Nephron progenitor cell (in vitro differentiated cells): ENCODE results near the gene RPLP2.

Experiments
- DNase-seq: peaks from one replicate; pipeline ENCODE4 v3.0.0; 2021
- H3K27ac Mint-ChIP-seq: 2 replicates; pipeline ENCODE4 v1.8.0; 2021; ENCODE audit warnings: mild to moderate bottlenecking, moderate library complexity, mixed read lengths
- H3K27me3 Mint-ChIP-seq: 2 replicates; pipeline ENCODE4 v1.8.0; 2021; ENCODE audit warnings: mild to moderate bottlenecking, low read depth, mixed read lengths; ENCODE audit not compliant: poor library complexity
- H3K36me3 Mint-ChIP-seq: 2 replicates; pipeline ENCODE4 v1.8.0; 2021; ENCODE audit warnings: low read depth, mixed read lengths
- H3K4me1 Mint-ChIP-seq: 2 replicates; pipeline ENCODE4 v1.8.0; 2021; ENCODE audit warnings: mixed read lengths
- H3K4me3 Mint-ChIP-seq: 2 replicates; pipeline ENCODE4 v1.8.0; 2021; ENCODE audit warnings: mild to moderate bottlenecking, moderate library complexity, mixed read lengths
- H3K9me3 Mint-ChIP-seq: 2 replicates; pipeline ENCODE4 v1.8.0; 2021; ENCODE audit warnings: mild to moderate bottlenecking, moderate library complexity, mixed read lengths
- CTCF ChIP-seq: fragments of 200-600 bp; sonication (generic); IDR thresholded peaks from 2 replicates; pipeline ENCODE4 v1.5.0; 2021; ENCODE audit warnings: antibody characterized with exemption

The RPLP2 gene

GRCh38 chr11:766936-767210 lies 42.9 kb upstream of the RPLP2 start:
- TF ChIP-seq CTCF, result no peak
- DNase-seq, result no peak
- peaks cover 34% of the 10 kb centered on the region for H3K36me3 Mint-ChIP-seq
- peaks cover 3% of the 10 kb centered on the region for H3K27me3 Mint-ChIP-seq
- no peaks in the 10 kb centered on the region for H3K9me3 Mint-ChIP-seq
- no peaks in the 10 kb centered on the region for H3K4me1 Mint-ChIP-seq
- H3K4me3 Mint-ChIP-seq, result no peak overlapping the region
- peak overlapping the region; percentile 38 for H3K27ac Mint-ChIP-seq

- Mint-ChIP-seq H3K9me3 (no peaks in the 10 kb centered on the region), H3K36me3 (peaks cover 32% of the 10 kb centered on the region), H3K27ac (no peak overlapping the region), H3K27me3 (peaks cover 3% of the 10 kb centered on the region), H3K4me1 (no peaks in the 10 kb centered on the region), H3K4me3 (no peak overlapping the region)
- DNase-seq, result no peak
- TF ChIP-seq CTCF, result no peak
These were observed 42.5 kb upstream of the RPLP2 start for GRCh38 chr11:767238-767637.

GRCh38 chr11:769887-770641 lies 39.7 kb upstream of the RPLP2 start:
- Mint-ChIP-seq H3K36me3 (peaks cover 23% of the 10 kb centered on the region), H3K4me3 (no peak overlapping the region), H3K4me1 (peaks cover 16% of the 10 kb centered on the region), H3K27ac (no peak overlapping the region), H3K9me3 (no peaks in the 10 kb centered on the region), H3K27me3 (no peaks in the 10 kb centered on the region)
- no peak for TF ChIP-seq CTCF
- DNase-seq, result no peak

GRCh38 chr11:770642-771616 lies 38.8 kb upstream of the RPLP2 start:
- H3K36me3 Mint-ChIP-seq, result peaks cover 23% of the 10 kb centered on the region
- no peak overlapping the region for H3K4me3 Mint-ChIP-seq
- H3K27me3 Mint-ChIP-seq, result no peaks in the 10 kb centered on the region
- DNase-seq, result no peak
- H3K4me1 Mint-ChIP-seq, result peaks cover 24% of the 10 kb centered on the region
- H3K27ac Mint-ChIP-seq, result no peak overlapping the region
- no peaks in the 10 kb centered on the region for H3K9me3 Mint-ChIP-seq
- no peak for TF ChIP-seq CTCF

- Mint-ChIP-seq H3K27ac (no peak overlapping the region), H3K36me3 (peaks cover 18% of the 10 kb centered on the region), H3K4me1 (peaks cover 31% of the 10 kb centered on the region), H3K9me3 (no peaks in the 10 kb centered on the region), H3K4me3 (no peak overlapping the region), H3K27me3 (no peaks in the 10 kb centered on the region)
- TF ChIP-seq CTCF, result no peak
- no peak for DNase-seq
These were observed 38.1 kb upstream of the RPLP2 start for GRCh38 chr11:771617-772204.
